HG03457 (cell line): ENCODE results near the gene EQTN.

Source experiments
- ATAC-seq: cut with Tn5 transposase; IDR thresholded peaks from one replicate; pipeline ENCODE4 v1.9.1; 2021; ENCODE audit warnings: moderate number of reproducible peaks; ENCODE audit not compliant: unreplicated experiment

Gene EQTN

GRCh38 chr9:27297050-27297449 lies at the start of gene EQTN:
Gene EQTN (minus strand): TSS chr9:27297150. CDS start chr9:27297055, 95 bp downstream.
- ATAC-seq, result no peak

GRCh38 chr9:27344776-27345175 lies 47.8 kb upstream of the EQTN start:
- no peak for ATAC-seq

- no peak for ATAC-seq
Measured at GRCh38 chr9:27341545-27342294, 44.8 kb upstream of the EQTN start.

- ATAC-seq, result no peak
Measured at GRCh38 chr9:27340961-27341511, 44.1 kb upstream of the EQTN start.

- ATAC-seq, result no peak
Measured at GRCh38 chr9:27340285-27340674, 43.3 kb upstream of the EQTN start.

- ATAC-seq, result no peak
Measured at GRCh38 chr9:27339661-27340284, 42.8 kb upstream of the EQTN start.

- no peak for ATAC-seq
Measured at GRCh38 chr9:27338527-27338903, 41.6 kb upstream of the EQTN start.

GRCh38 chr9:27337833-27338526 lies 41.0 kb upstream of the EQTN start:
- ATAC-seq, result no peak

- ATAC-seq, result no peak
Measured at GRCh38 chr9:27337236-27337635, 40.3 kb upstream of the EQTN start.

GRCh38 chr9:27336829-27337228 lies 39.9 kb upstream of the EQTN start:
- ATAC-seq, result no peak

- no peak for ATAC-seq
Measured at GRCh38 chr9:27336126-27336525, 39.2 kb upstream of the EQTN start.

GRCh38 chr9:27335075-27335474 lies 38.1 kb upstream of the EQTN start:
- ATAC-seq, result no peak

- no peak for ATAC-seq
Measured at GRCh38 chr9:27333241-27334052, 36.5 kb upstream of the EQTN start.

GRCh38 chr9:27331393-27331792 lies 34.4 kb upstream of the EQTN start:
- no peak for ATAC-seq

GRCh38 chr9:27329291-27329690 lies 32.3 kb upstream of the EQTN start:
- ATAC-seq, result no peak

GRCh38 chr9:27328483-27328882 lies 31.5 kb upstream of the EQTN start:
- no peak for ATAC-seq

- ATAC-seq, result no peak
Measured at GRCh38 chr9:27311184-27311583, 14.2 kb upstream of the EQTN start.

- ATAC-seq, result no peak
Measured at GRCh38 chr9:27310582-27310981, 13.6 kb upstream of the EQTN start.

- ATAC-seq, result no peak
Measured at GRCh38 chr9:27308691-27309390, 11.9 kb upstream of the EQTN start.

- no peak for ATAC-seq
Measured at GRCh38 chr9:27304521-27304920, 7.6 kb upstream of the EQTN start.
